ENCODE data around the gene SVBP. TPM values are rescaled to one million over a fixed set of nuclear protein-coding genes. Genes with fewer than 3 reads are reported as not detected.

Gene SVBP
- total and polyA plus RNA-seq, 2 donors (not counting 3 experiments of a cell fraction or from before 2014, with no cell fraction given) = 18.1 to 24.1 TPM

DNA sequence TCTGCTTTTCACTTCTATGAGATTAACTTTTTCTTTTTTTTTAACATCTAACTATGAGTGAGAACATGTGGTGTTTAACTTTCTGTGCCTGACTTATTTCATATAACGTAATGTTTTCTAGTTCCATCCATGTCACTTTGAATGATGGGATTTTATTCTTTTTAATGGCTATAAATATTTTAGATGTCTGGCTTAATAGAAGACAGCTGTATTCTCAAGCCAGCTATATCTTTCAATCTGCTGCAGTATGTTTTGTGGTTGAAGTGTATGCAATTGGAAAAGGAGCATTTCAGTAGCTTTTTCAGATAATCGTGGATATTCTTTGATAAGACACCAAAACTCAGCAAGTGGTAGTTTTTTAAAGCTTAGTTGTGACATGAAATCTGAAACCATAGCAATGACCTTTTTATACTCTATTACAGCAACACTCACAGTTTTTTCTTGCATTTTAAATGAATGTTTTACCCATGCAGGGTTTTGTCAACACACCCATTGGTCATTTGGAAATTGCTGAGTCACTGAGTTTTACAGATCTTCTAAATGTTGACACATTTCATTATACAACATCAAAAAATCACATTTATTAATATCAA is 5.7 kb upstream of the SVBP start:
- Histone ChIP-seq H4K20me1 (replicated peaks; ENCODE audit: control insufficient read depth, extremely low read depth, insufficient read depth, low read length) (no peaks in the 10 kb centered on the region), H3K9ac (replicated peaks; ENCODE audit: extremely low read depth, insufficient read depth, low read length) (no peak overlapping the region), H3K27ac (ENCODE audit: insufficient read depth, low read depth, low read length) (no peak overlapping the region), H3K9me1 (replicated peaks; ENCODE audit: control insufficient read depth, extremely low read depth, insufficient read depth, low read length) (peaks cover 2% of the 10 kb centered on the region), H2AFZ (ENCODE audit: low read depth, low read length) (no peak overlapping the region), H3K9me3 (replicated peaks; ENCODE audit: control insufficient read depth, insufficient read depth, low read length) (no peaks in the 10 kb centered on the region), H3K4me3 (replicated peaks in 1 of 3; ENCODE audit: insufficient read depth in 1 of 3, low read depth in 1 of 3, low read length in 3 of 3) (no peak overlapping the region), H3K4me1 (ENCODE audit: control insufficient read depth, extremely low read depth, insufficient read depth, low read length) (peaks cover under 1% of the 10 kb centered on the region), H3K36me3 (ENCODE audit: control insufficient read depth in 2 of 2, extremely low read depth in 1 of 2, insufficient read depth in 2 of 2, low read length in 2 of 2) (no peaks in the 10 kb centered on the region), H3K79me2 (ENCODE audit: control insufficient read depth, insufficient read depth, low read length) (no peaks in the 10 kb centered on the region), H3K4me2 (ENCODE audit: insufficient read depth, low read length) (no peak overlapping the region), H3K27me3 (ENCODE audit: control insufficient read depth in 2 of 2, insufficient read depth in 2 of 2, low read length in 2 of 2) (no peaks in the 10 kb centered on the region)
- intact Hi-C loops (cut with micrococcal nuclease) (no loop called here), dilution Hi-C loops (cut with MboI; ENCODE audit: extremely low pct_ligation_motif_present, low sequenced_read_pairs) (no loop called here)
- DNase-seq (ENCODE audit: low read depth, low spot score) (no peak), FAIRE-seq (no peak)
- POLR2A ChIA-PET = no interaction called here
- no TSS peak for BruUV-seq (replicated peaks)
- CTCF ChIA-PET = interaction anchor here (0.8 to 3.4 kb wide), 4 partner anchors 10 to 250 kb away, joined by 3 to 17 read pairs (median 6); partner anchors contain the start of gene ZNF691
- TF ChIP-seq POLR2AphosphoS5 (IDR thresholded peaks at IDR 0.05; ENCODE audit: insufficient read depth, low read depth, low read length) = no peak
- no peak for TF ChIP-seq MYC (IDR thresholded peaks at IDR 0.05; ENCODE audit: low read depth, low read length)
- TF ChIP-seq, protein P1, sequence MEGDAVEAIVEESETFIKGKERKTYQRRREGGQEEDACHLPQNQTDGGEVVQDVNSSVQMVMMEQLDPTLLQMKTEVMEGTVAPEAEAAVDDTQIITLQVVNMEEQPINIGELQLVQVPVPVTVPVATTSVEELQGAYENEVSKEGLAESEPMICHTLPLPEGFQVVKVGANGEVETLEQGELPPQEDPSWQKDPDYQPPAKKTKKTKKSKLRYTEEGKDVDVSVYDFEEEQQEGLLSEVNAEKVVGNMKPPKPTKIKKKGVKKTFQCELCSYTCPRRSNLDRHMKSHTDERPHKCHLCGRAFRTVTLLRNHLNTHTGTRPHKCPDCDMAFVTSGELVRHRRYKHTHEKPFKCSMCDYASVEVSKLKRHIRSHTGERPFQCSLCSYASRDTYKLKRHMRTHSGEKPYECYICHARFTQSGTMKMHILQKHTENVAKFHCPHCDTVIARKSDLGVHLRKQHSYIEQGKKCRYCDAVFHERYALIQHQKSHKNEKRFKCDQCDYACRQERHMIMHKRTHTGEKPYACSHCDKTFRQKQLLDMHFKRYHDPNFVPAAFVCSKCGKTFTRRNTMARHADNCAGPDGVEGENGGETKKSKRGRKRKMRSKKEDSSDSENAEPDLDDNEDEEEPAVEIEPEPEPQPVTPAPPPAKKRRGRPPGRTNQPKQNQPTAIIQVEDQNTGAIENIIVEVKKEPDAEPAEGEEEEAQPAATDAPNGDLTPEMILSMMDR (IDR thresholded peaks at IDR 0.05; ENCODE audit: extremely low read depth in 1 of 2, insufficient read depth in 1 of 2, low read depth in 1 of 2, low read length in 2 of 2) = no peak
- no peak for TF ChIP-seq POLR2A (IDR thresholded peaks at IDR 0.05; ENCODE audit: low read depth, low read length)
- no peak for TF ChIP-seq JUN (IDR thresholded peaks at IDR 0.05; ENCODE audit: borderline replicate concordance, insufficient read depth, insufficient read length, low read depth)
- TF ChIP-seq FOS (IDR thresholded peaks at IDR 0.05; ENCODE audit: borderline replicate concordance, insufficient read depth, low read length) = no peak
- no peak for TF ChIP-seq EZH2 (IDR thresholded peaks at IDR 0.05; ENCODE audit: borderline replicate concordance, low read depth, low read length, severe bottlenecking)
- no peak for TF ChIP-seq GATA2 (IDR thresholded peaks at IDR 0.05; ENCODE audit: insufficient read depth, insufficient read length, low read depth, low read length)
- TF ChIP-seq, protein P2, sequence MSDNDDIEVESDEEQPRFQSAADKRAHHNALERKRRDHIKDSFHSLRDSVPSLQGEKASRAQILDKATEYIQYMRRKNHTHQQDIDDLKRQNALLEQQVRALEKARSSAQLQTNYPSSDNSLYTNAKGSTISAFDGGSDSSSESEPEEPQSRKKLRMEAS (IDR thresholded peaks at IDR 0.05; ENCODE audit: insufficient read depth, insufficient read length) = no peak
